ENCODE data around the gene PCBP1.
A peak's percentile ranks its signal among the peaks of the same experiment; 100 is the strongest.
"Not testable (repeated sequence)": the region's sequence is repeated elsewhere in the genome, so short reads cannot be mapped to it uniquely, and the experiment has no call there.

The PCBP1 gene

GRCh38 chr2:70128005-70128404 lies 40.7 kb downstream of the PCBP1 start:
- DNase-seq, result no peak

GRCh38 chr2:70131344-70132143 lies 44.3 kb downstream of the PCBP1 start:
- DNase-seq, result not testable (repeated sequence)

- DNase-seq, result peak; percentile 60
Measured at GRCh38 chr2:70132244-70133126, 45.2 kb downstream of the PCBP1 start.

- no peak for DNase-seq
Measured at GRCh38 chr2:70133127-70133452, 45.8 kb downstream of the PCBP1 start.

GRCh38 chr2:70133491-70134322 lies 46.4 kb downstream of the PCBP1 start:
- DNase-seq, result no peak

- DNase-seq, result not testable (repeated sequence)
Measured at GRCh38 chr2:70134323-70134983, 47.2 kb downstream of the PCBP1 start.
